Measurements from ENCODE around the gene DIMT1. TPM values are rescaled to one million over a fixed set of nuclear protein-coding genes. Genes with fewer than 3 reads are reported as not detected.

The DIMT1 gene
- total and polyA plus RNA-seq, 2 experiments from 2014 or later, result 53.0 to 56.5 TPM

GRCh38 chr5:62374090-62374489 is 29.6 kb downstream of the DIMT1 start:
- no peaks in the 10 kb centered on the region for H3F3A ChIP-seq (replicated peaks; ENCODE audit: low read depth)
- Mint-ChIP-seq H3K36me3 (ENCODE audit: low read depth) (peaks cover 62% of the 10 kb centered on the region), H3K27ac (no peak overlapping the region), H3K4me3 (no peak overlapping the region), H3K4me1 (no peaks in the 10 kb centered on the region), H3K9me3 (no peaks in the 10 kb centered on the region), H3K27me3 (ENCODE audit: insufficient read depth, low read depth, poor library complexity) (peaks cover 3% of the 10 kb centered on the region)
- H3K4me3 ChIP-seq, result no peak overlapping the region
- no peak overlapping the region for H2AFZ ChIP-seq
- no peaks in the 10 kb centered on the region for H3K27me3 ChIP-seq (ENCODE audit: insufficient read depth)
- H3K9me2 ChIP-seq (ENCODE audit: insufficient read depth), result no peaks in the 10 kb centered on the region
- H3K36me3 ChIP-seq (ENCODE audit: insufficient read depth), result peaks cover 45% of the 10 kb centered on the region
- no peaks in the 10 kb centered on the region for H3K4me1 ChIP-seq (ENCODE audit: insufficient read depth)
- no peak for DNase-seq (ENCODE audit: low spot score)
- ATAC-seq, result no peak
- H3K79me2 ChIP-seq (replicated peaks; ENCODE audit: insufficient read depth), result no peaks in the 10 kb centered on the region
- TF ChIP-seq NANOG (IDR thresholded peaks at IDR 0.05; ENCODE audit: borderline replicate concordance), result no peak
- TF ChIP-seq REST (IDR thresholded peaks at IDR 0.05; ENCODE audit: unreplicated experiment), result no peak
- no peak for TF ChIP-seq ZNF331 (CRISPR knock-in tag; IDR thresholded peaks at IDR 0.05; ENCODE audit: low read depth)
- TF ChIP-seq POLR2AphosphoS5 (IDR thresholded peaks at IDR 0.05; ENCODE audit: low read depth), result no peak
- TF ChIP-seq CTCF (conservative IDR thresholded peaks at IDR 0.05; ENCODE audit: low read depth in 2 of 2), result no peak
- no peak for TF ChIP-seq EZH2 (IDR thresholded peaks at IDR 0.05; ENCODE audit: low read depth, unreplicated experiment)
- TF ChIP-seq ETS1 (IDR thresholded peaks at IDR 0.05), result no peak
- TF ChIP-seq EZH2phosphoT487 (IDR thresholded peaks at IDR 0.05; ENCODE audit: unreplicated experiment), result no peak
- TF ChIP-seq JUNB (IDR thresholded peaks at IDR 0.05; ENCODE audit: unreplicated experiment), result no peak
- TF ChIP-seq STAT1 (IDR thresholded peaks at IDR 0.05; ENCODE audit: unreplicated experiment), result no peak
- TF ChIP-seq CREB1 (CRISPR knock-in tag; IDR thresholded peaks at IDR 0.05; ENCODE audit: low read depth), result no peak
- TF ChIP-seq ZNF462 (CRISPR knock-in tag; IDR thresholded peaks at IDR 0.05), result no peak
- TF ChIP-seq ZNF114 (CRISPR knock-in tag; IDR thresholded peaks at IDR 0.05), result no peak
- no peak overlapping the region for H3K4me2 ChIP-seq
- no peak overlapping the region for H3K27ac ChIP-seq (ENCODE audit: low read depth)
- H4K20me1 ChIP-seq (replicated peaks; ENCODE audit: insufficient read depth), result peaks cover 1% of the 10 kb centered on the region
